Endometrial microvascular endothelial cells (primary cell): ENCODE data around the gene WIPI1. TPM values are rescaled to one million over a fixed set of nuclear protein-coding genes. Genes with fewer than 3 reads are reported as not detected.

Experiments
- in situ Hi-C: cut with HindIII; loops from 2 replicates; pipeline ENCODE4 v1.10.0; 2017; ENCODE audit warnings: low sequenced_read_pairs, low pct_unique_long_range_greater_than_20kb; ENCODE audit errors: inconsistent ontology term
- total RNA-seq: library from RNA; depleted of rRNA; stranded (reverse); fragments of >200 nt; gene quantifications from one replicate; pipeline ENCODE4 v1.2.3, GENCODE V29; 2015; ENCODE audit errors: inconsistent ontology term

WIPI1 gene
- total RNA-seq, 1 donor from 2014 or later = 39.8 TPM

DNA sequence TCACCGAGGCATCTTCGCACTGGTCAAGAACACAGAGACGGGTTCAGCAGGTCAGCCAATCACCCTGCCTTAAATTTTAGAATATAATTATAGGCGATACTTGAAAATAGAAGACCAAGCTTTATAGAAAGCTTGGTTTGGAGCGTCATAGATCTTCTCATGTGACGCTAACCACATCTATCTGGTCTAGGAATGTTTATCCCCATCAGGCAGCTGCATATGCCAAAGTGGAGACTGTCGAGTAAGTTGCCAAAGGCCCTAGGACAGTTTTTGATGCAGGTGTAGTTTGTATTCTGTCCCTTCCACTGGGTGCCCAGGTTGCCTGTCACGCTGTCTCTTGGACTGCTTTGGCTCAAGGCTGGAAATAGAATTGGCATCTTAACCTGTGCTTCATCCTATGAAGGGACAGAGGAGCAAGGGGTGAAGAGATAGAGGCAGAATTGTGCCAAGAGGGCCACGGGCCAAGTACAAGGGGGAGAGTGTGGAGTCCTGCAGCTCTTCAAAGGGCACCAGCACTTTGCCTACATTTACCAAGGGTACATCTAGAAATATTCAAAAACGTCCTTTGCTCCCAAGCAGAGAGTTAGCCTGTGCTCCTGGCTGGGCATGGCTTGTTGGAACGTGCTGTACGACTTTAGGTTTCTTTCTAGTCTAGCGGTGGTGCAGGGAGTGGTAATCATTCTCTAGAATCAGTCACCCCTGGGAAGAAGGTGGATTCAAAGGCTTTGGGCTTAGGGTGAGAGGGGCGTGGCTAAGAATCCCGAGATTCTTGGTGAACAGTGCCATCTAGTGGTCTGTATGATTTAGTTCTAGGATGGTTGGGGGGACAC lies 5.3 kb upstream of the WIPI1 start:
- in situ Hi-C loops = no loop called here

GRCh38 chr17:68461589-68461988 lies 4.3 kb upstream of the WIPI1 start:
- in situ Hi-C loops = no loop called here

DNA sequence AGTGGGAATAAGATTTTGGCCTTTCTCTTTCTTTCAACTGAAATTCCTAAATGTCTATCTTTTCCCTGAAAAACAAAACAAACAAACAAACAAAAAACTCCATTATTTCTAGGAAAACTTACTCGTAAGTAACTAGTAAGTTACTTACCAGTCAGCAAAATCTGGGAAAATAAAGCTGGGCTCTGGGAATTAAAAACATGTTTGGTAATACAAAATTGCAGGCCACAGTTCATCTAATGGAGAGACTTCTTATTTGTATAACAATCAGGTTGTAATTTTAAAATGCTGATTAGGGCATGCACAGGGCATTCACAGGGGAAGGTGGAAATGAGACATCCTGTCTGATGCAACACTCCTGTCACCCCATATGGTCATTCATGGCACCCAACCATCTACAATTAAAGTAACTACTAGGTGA lies 3.8 kb upstream of the WIPI1 start:
- in situ Hi-C loops = no loop called here

- in situ Hi-C loops = no loop called here
Measured at GRCh38 chr17:68460715-68461114, 3.4 kb upstream of the WIPI1 start.

DNA sequence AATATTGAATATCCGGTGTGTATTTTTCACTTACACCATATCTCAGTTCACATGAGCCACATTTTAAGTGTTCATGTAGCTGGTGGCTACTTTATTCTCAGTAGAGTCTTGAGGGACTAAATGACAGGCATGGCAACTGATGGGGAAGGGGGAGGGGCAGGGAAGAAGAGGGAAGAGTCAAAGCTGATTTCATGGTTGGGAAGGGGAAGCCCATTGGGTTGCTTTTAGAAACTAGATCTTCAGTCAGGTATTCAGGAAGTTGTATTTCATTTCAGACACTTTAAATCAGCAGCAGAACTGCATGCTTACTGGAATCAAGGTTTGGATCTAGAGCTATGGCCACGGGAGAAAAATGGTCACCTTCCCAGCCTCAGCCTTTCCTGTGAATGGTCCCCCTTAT lies 2.9 kb upstream of the WIPI1 start:
- in situ Hi-C loops = no loop called here

GRCh38 chr17:68459037-68459639 lies 1.8 kb upstream of the WIPI1 start:
- in situ Hi-C loops = no loop called here

GRCh38 chr17:68458260-68459036 lies 1.2 kb upstream of the WIPI1 start:
- in situ Hi-C loops = no loop called here

- in situ Hi-C loops = no loop called here
Measured at GRCh38 chr17:68457539-68458259, 403 bp upstream of the WIPI1 start.

GRCh38 chr17:68456339-68457167 lies 743 bp downstream of the WIPI1 start:
- in situ Hi-C loops = no loop called here

DNA sequence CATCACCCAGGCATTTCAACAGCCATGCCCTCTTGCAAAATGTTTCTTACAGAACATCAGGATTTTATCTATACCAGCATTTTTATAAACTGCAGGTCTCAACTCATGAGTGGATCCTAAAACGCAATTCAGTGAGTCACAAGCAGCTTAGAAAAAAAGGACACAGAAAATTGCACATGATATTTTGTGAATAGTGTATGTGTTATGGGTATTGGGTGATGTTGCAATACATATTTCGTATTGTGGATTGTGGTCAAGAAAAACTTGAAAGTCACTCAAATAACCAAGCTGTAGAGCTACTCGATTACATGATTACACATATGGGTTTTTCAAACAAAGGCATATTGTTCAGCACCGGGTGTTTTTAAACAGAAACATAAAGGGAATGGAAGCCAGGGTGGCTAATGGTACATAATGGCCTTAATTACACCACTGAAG lies 1.4 kb downstream of the WIPI1 start:
- in situ Hi-C loops = no loop called here

DNA sequence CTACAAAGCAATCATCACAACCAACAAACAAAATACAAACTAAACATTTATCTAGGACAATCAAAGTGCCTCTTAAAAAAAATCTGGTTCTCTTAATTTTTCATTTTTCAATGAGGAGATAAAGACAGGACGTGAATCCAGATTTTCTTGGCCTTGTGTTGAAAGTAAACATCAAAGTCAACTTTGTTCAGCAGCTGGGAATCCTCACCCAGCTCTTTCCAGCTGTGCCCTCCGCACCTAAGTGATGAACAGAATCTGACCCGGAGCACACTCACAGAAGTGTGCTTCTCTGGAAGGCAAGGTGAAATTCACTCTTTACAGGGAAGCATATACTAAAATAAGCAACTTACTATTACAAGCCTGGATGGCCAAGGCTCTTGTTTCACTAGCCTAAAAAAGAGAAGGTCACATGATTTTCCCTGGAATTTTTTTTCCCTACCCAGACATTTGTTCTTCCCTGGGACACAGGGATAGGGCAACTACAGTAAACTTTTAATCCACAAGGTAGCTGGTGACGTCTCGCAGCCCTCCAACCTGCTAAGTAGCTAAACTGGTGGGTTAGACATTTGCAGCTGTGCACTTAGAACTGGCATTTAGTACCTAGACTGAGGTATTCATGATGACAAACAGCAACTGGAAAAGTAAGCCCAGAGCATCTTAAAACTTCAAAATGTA lies 3.2 kb downstream of the WIPI1 start:
- in situ Hi-C loops = no loop called here

DNA sequence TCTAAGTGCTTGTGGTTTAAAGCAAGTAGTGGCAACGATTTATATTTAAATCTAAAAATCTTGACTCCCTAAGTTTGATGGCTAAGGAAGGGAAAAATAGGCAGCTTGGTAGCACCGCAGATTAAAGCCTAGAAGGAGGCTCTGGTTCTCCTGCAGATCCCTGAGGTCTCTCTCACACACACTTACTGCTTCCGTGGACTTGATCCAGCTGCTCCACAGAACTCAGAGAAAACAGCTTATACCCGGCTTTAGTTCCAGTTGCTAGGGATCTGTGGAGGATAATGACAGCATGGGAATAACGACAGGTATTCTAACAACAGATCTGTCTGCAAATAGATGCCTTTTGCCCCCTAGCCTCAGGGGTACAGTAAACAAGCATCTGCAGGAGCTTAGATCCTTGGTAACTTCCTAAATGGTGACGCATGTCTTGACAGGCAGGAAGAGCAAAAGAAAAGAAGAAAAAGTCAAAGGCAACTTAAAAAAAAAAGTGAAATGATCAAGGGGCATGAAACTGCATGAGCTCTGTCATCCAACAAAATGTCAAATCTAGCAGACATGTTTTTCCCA lies 4.5 kb downstream of the WIPI1 start:
- in situ Hi-C loops = no loop called here

GRCh38 chr17:68451670-68452354 lies 5.5 kb downstream of the WIPI1 start:
- in situ Hi-C loops = no loop called here

DNA sequence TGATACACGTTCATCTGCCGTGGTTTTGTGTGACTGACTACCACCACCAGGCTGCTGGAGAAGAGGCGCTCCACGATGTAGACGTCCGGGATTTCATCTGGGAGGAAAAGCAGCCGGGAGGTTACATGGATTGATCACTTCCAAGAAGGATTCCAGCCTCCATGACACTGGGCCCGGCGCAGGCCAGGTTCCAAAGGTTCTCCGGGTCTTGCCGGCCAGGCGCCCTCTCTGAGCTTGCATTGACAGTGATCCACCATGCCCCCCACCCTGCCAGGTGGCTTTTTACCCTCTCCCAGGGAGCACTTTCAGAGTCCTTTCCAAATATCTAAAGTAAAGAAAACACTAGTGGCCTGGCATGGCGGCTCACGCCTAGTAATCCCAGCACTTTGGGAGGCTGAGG lies 6.5 kb downstream of the WIPI1 start:
- in situ Hi-C loops = no loop called here

- in situ Hi-C loops = no loop called here
Measured at GRCh38 chr17:68450391-68450790, 6.9 kb downstream of the WIPI1 start.

DNA sequence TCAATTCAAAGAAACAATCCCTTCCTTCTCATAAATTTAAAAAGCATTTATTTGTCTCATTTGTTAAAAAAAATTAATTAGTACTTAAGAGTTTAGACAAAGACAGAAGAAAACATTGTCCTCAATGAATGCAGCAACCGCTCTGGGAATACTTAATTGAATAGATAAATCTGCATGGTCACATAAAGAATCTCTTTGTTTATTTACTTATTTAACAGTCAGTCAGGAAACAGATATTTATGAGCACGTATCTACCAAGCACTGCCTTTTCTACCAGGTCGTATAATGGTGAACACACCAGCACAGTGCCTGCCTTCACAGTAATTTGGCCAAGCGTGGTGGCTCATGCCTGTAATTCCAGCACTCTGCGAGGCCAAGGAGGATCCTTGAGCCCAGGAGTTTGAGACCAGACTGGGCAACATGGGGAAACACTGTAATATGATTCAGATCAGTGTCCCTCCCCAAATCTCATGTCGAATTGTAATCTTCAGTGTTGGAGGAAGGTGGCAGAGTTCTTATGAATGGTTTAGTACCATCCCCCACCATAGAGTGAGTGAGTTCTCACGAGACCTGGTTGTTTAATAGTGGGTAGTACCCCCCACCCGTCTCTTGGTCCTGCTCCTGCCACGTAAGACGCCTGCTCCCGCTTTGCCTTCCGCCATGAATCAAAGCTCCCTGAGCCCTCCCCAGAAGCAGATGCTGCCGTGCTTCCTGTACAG lies 8.1 kb downstream of the WIPI1 start:
- in situ Hi-C loops = no loop called here
